Type B pancreatic cell (in vitro differentiated cells): Measurements from ENCODE around the gene ZNF850. TPM values are rescaled to one million over a fixed set of nuclear protein-coding genes. Genes with fewer than 3 reads are reported as not detected.

Experiments
- DNase-seq: peaks from one replicate; pipeline ENCODE4 v3.0.0; 2021; ENCODE audit warnings: mixed read lengths; ENCODE audit not compliant: unreplicated experiment; ENCODE audit errors: extremely low spot score
- H3K27ac Mint-ChIP-seq: 2 replicates; pipeline ENCODE4 v1.8.0; 2021; ENCODE audit warnings: mild to moderate bottlenecking, mixed read lengths
- H3K27me3 Mint-ChIP-seq: 2 replicates; pipeline ENCODE4 v1.8.0; 2021; ENCODE audit warnings: mixed read lengths
- H3K36me3 Mint-ChIP-seq: 2 replicates; pipeline ENCODE4 v1.8.0; 2021; ENCODE audit warnings: mixed read lengths
- H3K4me1 Mint-ChIP-seq: one replicate; pipeline ENCODE4 v1.8.0; 2021; ENCODE audit warnings: mixed read lengths; ENCODE audit not compliant: unreplicated experiment
- H3K4me3 Mint-ChIP-seq: 2 replicates; pipeline ENCODE4 v1.8.0; 2021; ENCODE audit warnings: mild to moderate bottlenecking, mixed read lengths
- H3K9me3 Mint-ChIP-seq: 2 replicates; pipeline ENCODE4 v1.8.0; 2021; ENCODE audit warnings: mixed read lengths
- CTCF ChIP-seq: fragments of 200-600 bp; sonication (generic); conservative IDR thresholded peaks from 2 replicates; pipeline ENCODE4 v1.5.0; 2021; ENCODE audit warnings: antibody characterized with exemption, mild to moderate bottlenecking
- total RNA-seq: library from RNA; stranded (reverse); gene quantifications from 2 replicates; pipeline ENCODE4 v1.2.1, GENCODE V29; 2021; ENCODE audit warnings: low replicate concordance

ZNF850 gene
- total RNA-seq, 1 donor from 2014 or later = 11.3 TPM

GRCh38 chr19:36686365-36687213, 86.0 kb downstream of the ZNF850 start:
- H3K27ac Mint-ChIP-seq = peak overlapping the region; percentile 99
- H3K27me3 Mint-ChIP-seq = peaks cover 3% of the 10 kb centered on the region
- H3K9me3 Mint-ChIP-seq = peaks cover 5% of the 10 kb centered on the region
- peaks cover 56% of the 10 kb centered on the region for H3K36me3 Mint-ChIP-seq
- H3K4me1 Mint-ChIP-seq = peaks cover 21% of the 10 kb centered on the region
- H3K4me3 Mint-ChIP-seq = peak overlapping the region; percentile 97
- DNase-seq = no peak
- no peak for TF ChIP-seq CTCF

- no peak for TF ChIP-seq CTCF
- Mint-ChIP-seq H3K4me3 (peak overlapping the region; percentile 97), H3K27ac (peak overlapping the region; percentile 99), H3K36me3 (peaks cover 54% of the 10 kb centered on the region), H3K4me1 (peaks cover 21% of the 10 kb centered on the region), H3K27me3 (peaks cover 3% of the 10 kb centered on the region), H3K9me3 (peaks cover 5% of the 10 kb centered on the region)
- DNase-seq = no peak
These were observed 86.8 kb downstream of the ZNF850 start for GRCh38 chr19:36685835-36686234.

- H3K9me3 Mint-ChIP-seq = no peaks in the 10 kb centered on the region
- H3K27me3 Mint-ChIP-seq = no peaks in the 10 kb centered on the region
- H3K4me3 Mint-ChIP-seq = no peak overlapping the region
- no peaks in the 10 kb centered on the region for H3K4me1 Mint-ChIP-seq
- DNase-seq = no peak
- H3K27ac Mint-ChIP-seq = no peak overlapping the region
- H3K36me3 Mint-ChIP-seq = peaks cover 43% of the 10 kb centered on the region
- no peak for TF ChIP-seq CTCF
These were observed 93.2 kb downstream of the ZNF850 start for GRCh38 chr19:36679455-36679854.

- DNase-seq = no peak
- Mint-ChIP-seq H3K27ac (no peak overlapping the region), H3K4me3 (no peak overlapping the region), H3K36me3 (peaks cover 37% of the 10 kb centered on the region), H3K4me1 (peaks cover 2% of the 10 kb centered on the region), H3K27me3 (no peaks in the 10 kb centered on the region), H3K9me3 (peaks cover 2% of the 10 kb centered on the region)
- no peak for TF ChIP-seq CTCF
These were observed 98.4 kb downstream of the ZNF850 start for GRCh38 chr19:36674201-36674600.

- no peaks in the 10 kb centered on the region for H3K27me3 Mint-ChIP-seq
- peaks cover 36% of the 10 kb centered on the region for H3K36me3 Mint-ChIP-seq
- H3K9me3 Mint-ChIP-seq = peaks cover 12% of the 10 kb centered on the region
- no peak overlapping the region for H3K27ac Mint-ChIP-seq
- DNase-seq = no peak
- H3K4me1 Mint-ChIP-seq = peaks cover 12% of the 10 kb centered on the region
- H3K4me3 Mint-ChIP-seq = no peak overlapping the region
- no peak for TF ChIP-seq CTCF
These were observed 100.2 kb downstream of the ZNF850 start for GRCh38 chr19:36672368-36672767.
